IPS DF 6.9 (cell line): ENCODE results near the gene CTXND1.
A peak's percentile ranks its signal among the peaks of the same experiment; 100 is the strongest.

Source experiments
- DNase-seq: peaks from one replicate; pipeline ENCODE4 v3.0.0-alpha.2; 2013; ENCODE audit warnings: low read depth, low spot score
- H3K27ac ChIP-seq: one replicate; pipeline ENCODE4 v1.5.1; 2013; ENCODE audit warnings: low read length, control low read depth
- H3K27me3 ChIP-seq: 2 replicates; pipeline ENCODE4 v1.6.1; 2013; ENCODE audit warnings: mild to moderate bottlenecking, low read length; ENCODE audit not compliant: control insufficient read depth, insufficient read depth
- H3K36me3 ChIP-seq: 2 replicates; pipeline ENCODE4 v1.6.1; 2013; ENCODE audit warnings: low read length; ENCODE audit not compliant: control insufficient read depth, insufficient read depth
- H3K4me1 ChIP-seq: 2 replicates; pipeline ENCODE4 v1.6.1; 2013; ENCODE audit warnings: low read length; ENCODE audit not compliant: control insufficient read depth, insufficient read depth
- H3K4me3 ChIP-seq: 2 replicates; pipeline ENCODE4 v1.5.1; 2013; ENCODE audit warnings: mild to moderate bottlenecking, low read length
- H3K9me3 ChIP-seq: 2 replicates; pipeline ENCODE4 v1.6.1; 2013; ENCODE audit warnings: low read length, inconsistent platforms; ENCODE audit not compliant: control insufficient read depth, insufficient read depth
- WGBS: extraction: QIAGEN DNeasy Blood & Tissue Kit; methylation state at CpG from one replicate; pipeline ENCODE4 v1.1.7; 2013; ENCODE audit warnings: mixed read lengths, missing lambda C conversion rate; ENCODE audit not compliant: insufficient read length, insufficient coverage; 5-methylcytosine and 5-hydroxymethylcytosine counted together

CTXND1 gene

GRCh38 chr15:80260551-80260950 lies 8.5 kb upstream of the CTXND1 start:
- no CpG with 5 or more reads among the region's 2 CpGs for WGBS
- H3K4me1 ChIP-seq = no peaks in the 10 kb centered on the region
- H3K9me3 ChIP-seq = no peaks in the 10 kb centered on the region
- H3K4me3 ChIP-seq = no peak overlapping the region
- H3K36me3 ChIP-seq = no peaks in the 10 kb centered on the region
- DNase-seq = no peak
- no peaks in the 10 kb centered on the region for H3K27me3 ChIP-seq
- H3K27ac ChIP-seq = no peak overlapping the region

GRCh38 chr15:80259942-80260510 lies 8.0 kb upstream of the CTXND1 start:
- Histone ChIP-seq H3K4me1 (no peaks in the 10 kb centered on the region), H3K27ac (no peak overlapping the region), H3K27me3 (no peaks in the 10 kb centered on the region), H3K36me3 (no peaks in the 10 kb centered on the region), H3K4me3 (no peak overlapping the region), H3K9me3 (no peaks in the 10 kb centered on the region)
- no CpG with 5 or more reads among the region's 1 CpG for WGBS
- DNase-seq = no peak

- no peaks in the 10 kb centered on the region for H3K36me3 ChIP-seq
- H3K9me3 ChIP-seq = no peaks in the 10 kb centered on the region
- DNase-seq = no peak
- no peak overlapping the region for H3K27ac ChIP-seq
- no CpG with 5 or more reads among the region's 79 CpGs for WGBS
- peak overlapping the region; percentile 74; the same call in 1 of the 2 replicates for H3K4me3 ChIP-seq
- H3K4me1 ChIP-seq = no peaks in the 10 kb centered on the region
- H3K27me3 ChIP-seq = peaks cover 17% of the 10 kb centered on the region
Observed at GRCh38 chr15:80251428-80252120, 439 bp downstream of the CTXND1 start.

DNA sequence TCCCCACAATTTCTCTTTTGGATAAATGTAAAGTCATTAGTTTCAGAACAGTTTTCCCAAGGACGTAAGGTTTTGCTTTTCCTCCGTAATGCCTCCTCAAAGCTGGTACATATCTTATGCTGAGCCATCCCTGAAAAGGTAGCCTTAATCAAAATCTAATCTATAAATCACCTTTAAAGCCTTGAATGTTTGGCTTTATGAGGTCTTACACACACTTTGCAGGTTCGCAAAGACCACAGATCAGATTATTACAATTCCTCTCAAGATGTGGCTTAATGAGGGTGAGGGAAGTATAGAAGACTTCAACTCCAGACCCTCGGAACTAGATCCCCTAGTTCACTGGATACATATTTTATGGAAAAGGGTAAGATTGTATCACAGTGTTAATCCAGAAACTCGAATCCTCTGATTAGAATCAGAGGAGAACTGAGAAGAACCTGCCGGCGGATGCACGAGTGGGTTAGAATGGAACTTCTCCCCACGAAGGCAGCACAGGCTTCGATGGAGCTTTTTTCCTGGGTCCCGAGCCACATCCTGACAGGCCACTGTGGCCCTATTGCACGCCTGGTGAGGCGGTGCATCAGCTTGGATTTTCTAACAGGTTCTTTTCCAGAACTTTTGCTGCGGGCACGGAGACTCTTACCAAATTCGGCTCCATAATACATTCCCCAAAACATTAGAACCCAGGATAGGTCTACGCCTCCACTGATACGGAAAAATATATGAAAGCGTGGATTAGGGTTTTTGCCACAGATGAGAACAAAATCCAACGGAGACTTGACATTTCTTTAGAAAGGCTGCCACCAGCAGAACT lies 1.2 kb downstream of the CTXND1 start:
- no CpG with 5 or more reads among the region's 20 CpGs for WGBS
- Histone ChIP-seq H3K4me1 (no peaks in the 10 kb centered on the region), H3K27ac (no peak overlapping the region), H3K4me3 (no peak overlapping the region), H3K27me3 (peaks cover 17% of the 10 kb centered on the region), H3K36me3 (no peaks in the 10 kb centered on the region), H3K9me3 (no peaks in the 10 kb centered on the region)
- no peak for DNase-seq

GRCh38 chr15:80249973-80250372 lies 2.0 kb downstream of the CTXND1 start:
- Histone ChIP-seq H3K27ac (no peak overlapping the region), H3K36me3 (no peaks in the 10 kb centered on the region), H3K4me3 (no peak overlapping the region), H3K4me1 (no peaks in the 10 kb centered on the region), H3K9me3 (no peaks in the 10 kb centered on the region), H3K27me3 (peaks cover 17% of the 10 kb centered on the region)
- DNase-seq = no peak
- no CpG with 5 or more reads among the region's 2 CpGs for WGBS

GRCh38 chr15:80247320-80247719 lies 4.7 kb downstream of the CTXND1 start:
- Histone ChIP-seq H3K27ac (no peak overlapping the region), H3K9me3 (no peaks in the 10 kb centered on the region), H3K4me3 (no peak overlapping the region), H3K36me3 (no peaks in the 10 kb centered on the region), H3K4me1 (no peaks in the 10 kb centered on the region), H3K27me3 (peaks cover 14% of the 10 kb centered on the region)
- no CpG with 5 or more reads among the region's 1 CpG for WGBS
- no peak for DNase-seq

DNA sequence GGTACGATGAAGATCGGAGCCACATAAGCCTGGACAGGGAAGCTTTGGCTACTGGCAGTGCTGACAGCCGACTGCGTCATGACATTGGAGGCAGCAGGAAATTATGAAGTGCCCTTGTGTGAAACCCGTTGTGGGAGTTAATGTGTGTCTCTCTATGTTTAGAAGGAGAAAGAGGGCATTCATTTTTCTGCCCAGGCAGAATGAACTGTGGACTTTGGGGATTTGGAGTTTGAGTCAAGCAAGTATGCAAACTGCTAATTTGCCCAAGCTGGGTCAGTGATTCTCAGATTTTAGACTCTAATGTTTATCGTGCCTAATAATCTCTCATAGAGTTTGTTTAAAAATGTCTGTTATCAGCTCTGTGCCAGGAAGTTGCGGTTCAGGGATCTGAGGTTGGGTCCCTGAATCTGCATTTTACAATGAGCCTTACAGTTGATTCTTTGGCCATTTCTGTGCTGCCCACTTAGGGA lies 5.6 kb downstream of the CTXND1 start:
- Histone ChIP-seq H3K9me3 (no peaks in the 10 kb centered on the region), H3K4me3 (no peak overlapping the region), H3K27me3 (peaks cover 11% of the 10 kb centered on the region), H3K4me1 (no peaks in the 10 kb centered on the region), H3K27ac (no peak overlapping the region), H3K36me3 (no peaks in the 10 kb centered on the region)
- DNase-seq = no peak
- WGBS = no CpG with 5 or more reads among the region's 7 CpGs

GRCh38 chr15:80242802-80243201 lies 9.2 kb downstream of the CTXND1 start:
- H3K36me3 ChIP-seq = no peaks in the 10 kb centered on the region
- no peaks in the 10 kb centered on the region for H3K9me3 ChIP-seq
- H3K4me1 ChIP-seq = no peaks in the 10 kb centered on the region
- WGBS = no CpG with 5 or more reads among the region's 3 CpGs
- no peak overlapping the region for H3K27ac ChIP-seq
- no peaks in the 10 kb centered on the region for H3K27me3 ChIP-seq
- DNase-seq = no peak
- no peak overlapping the region for H3K4me3 ChIP-seq

GRCh38 chr15:80242132-80242769 lies 9.8 kb downstream of the CTXND1 start:
- Histone ChIP-seq H3K36me3 (no peaks in the 10 kb centered on the region), H3K27ac (no peak overlapping the region), H3K27me3 (no peaks in the 10 kb centered on the region), H3K4me3 (no peak overlapping the region), H3K9me3 (no peaks in the 10 kb centered on the region), H3K4me1 (no peaks in the 10 kb centered on the region)
- no CpG with 5 or more reads among the region's 11 CpGs for WGBS
- peak; percentile 41 for DNase-seq

DNA sequence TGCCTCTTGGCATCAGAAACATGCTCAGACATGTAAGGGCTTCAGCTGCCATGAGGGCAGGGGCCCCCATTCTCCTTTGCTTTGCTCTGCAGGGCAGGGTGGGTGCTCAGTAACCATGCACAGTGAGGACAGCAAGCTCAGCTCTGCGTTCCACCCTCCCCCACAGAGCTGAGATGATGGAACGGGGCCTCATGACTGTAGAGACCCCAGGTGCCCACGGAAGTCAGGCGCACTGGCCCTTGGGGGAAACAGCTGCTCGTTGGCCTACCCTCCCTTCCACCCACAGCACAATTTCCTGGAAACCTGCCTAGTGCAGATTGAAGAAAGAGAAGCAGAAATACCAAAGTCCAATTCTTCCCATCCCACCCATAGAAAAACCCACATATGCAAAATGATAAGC lies 10.5 kb downstream of the CTXND1 start:
- no peak for DNase-seq
- H3K36me3 ChIP-seq = no peaks in the 10 kb centered on the region
- WGBS = no CpG with 5 or more reads among the region's 5 CpGs
- H3K4me1 ChIP-seq = no peaks in the 10 kb centered on the region
- H3K27me3 ChIP-seq = no peaks in the 10 kb centered on the region
- H3K27ac ChIP-seq = no peak overlapping the region
- no peaks in the 10 kb centered on the region for H3K9me3 ChIP-seq
- no peak overlapping the region for H3K4me3 ChIP-seq
